Fibroblast of lung (primary cell): ENCODE results near the gene SLC30A5.

Experiments
- EZH2 ChIP-seq: IDR thresholded peaks from 2 replicates; pipeline ENCODE4 v1.5.1; 2012; ENCODE audit warnings: low read length, control low read depth, mild to moderate bottlenecking; ENCODE audit errors: missing control alignments
- TF ChIP-seq, protein P1 (sequence below), 2 donors: IDR thresholded peaks in 1 of 2; conservative IDR thresholded peaks in 1 of 2; 1 replicate in 1 of 2; 2 replicates in 1 of 2; pipeline ENCODE4 v1.5.1; 2011 to 2012; ENCODE audit warnings: low read length in 2 of 2, control low read depth in 1 of 2, inconsistent platforms in 1 of 2, low read depth in 1 of 2, mild to moderate bottlenecking in 1 of 2

DNA sequence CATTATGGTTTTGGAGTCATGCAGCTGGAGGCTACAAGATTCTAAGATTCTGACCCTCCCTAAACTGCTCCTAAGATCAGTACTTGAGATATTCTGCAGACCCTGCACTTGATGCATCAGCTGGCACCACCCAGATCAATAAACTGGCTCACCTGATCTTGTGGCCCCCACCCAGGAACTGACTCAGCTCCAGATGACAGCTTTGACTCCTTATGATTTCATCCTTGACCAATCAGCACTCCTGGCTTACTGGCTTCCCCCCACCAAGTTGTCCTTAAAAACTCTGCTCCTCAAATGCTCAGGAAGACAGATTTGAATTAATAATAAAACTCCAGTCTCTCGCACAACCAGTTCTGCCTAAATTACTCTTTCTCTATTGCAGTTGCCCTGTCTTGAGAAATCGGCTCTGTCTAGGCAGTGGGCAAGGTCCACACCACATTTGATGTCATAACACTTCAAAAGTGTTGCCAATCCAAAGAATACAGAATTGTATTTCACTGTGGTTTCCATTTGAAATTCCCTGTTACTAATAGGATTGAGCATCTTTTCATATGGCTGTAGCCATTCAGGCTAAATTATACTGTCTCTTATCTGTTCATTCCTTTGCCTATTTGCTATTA is 14.8 kb upstream of the SLC30A5 start:
- TF ChIP-seq, protein P1, sequence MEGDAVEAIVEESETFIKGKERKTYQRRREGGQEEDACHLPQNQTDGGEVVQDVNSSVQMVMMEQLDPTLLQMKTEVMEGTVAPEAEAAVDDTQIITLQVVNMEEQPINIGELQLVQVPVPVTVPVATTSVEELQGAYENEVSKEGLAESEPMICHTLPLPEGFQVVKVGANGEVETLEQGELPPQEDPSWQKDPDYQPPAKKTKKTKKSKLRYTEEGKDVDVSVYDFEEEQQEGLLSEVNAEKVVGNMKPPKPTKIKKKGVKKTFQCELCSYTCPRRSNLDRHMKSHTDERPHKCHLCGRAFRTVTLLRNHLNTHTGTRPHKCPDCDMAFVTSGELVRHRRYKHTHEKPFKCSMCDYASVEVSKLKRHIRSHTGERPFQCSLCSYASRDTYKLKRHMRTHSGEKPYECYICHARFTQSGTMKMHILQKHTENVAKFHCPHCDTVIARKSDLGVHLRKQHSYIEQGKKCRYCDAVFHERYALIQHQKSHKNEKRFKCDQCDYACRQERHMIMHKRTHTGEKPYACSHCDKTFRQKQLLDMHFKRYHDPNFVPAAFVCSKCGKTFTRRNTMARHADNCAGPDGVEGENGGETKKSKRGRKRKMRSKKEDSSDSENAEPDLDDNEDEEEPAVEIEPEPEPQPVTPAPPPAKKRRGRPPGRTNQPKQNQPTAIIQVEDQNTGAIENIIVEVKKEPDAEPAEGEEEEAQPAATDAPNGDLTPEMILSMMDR (conservative IDR thresholded peaks at IDR 0.05 in 1 of 2, IDR thresholded peaks at IDR 0.05 in 1 of 2; ENCODE audit: low read depth in 1 of 2, low read length in 2 of 2), result no peak
- no peak for TF ChIP-seq EZH2
